SHP77 (cell line): Measurements from ENCODE around the gene SPAG6.
"Not testable (repeated sequence)": the region's sequence is repeated elsewhere in the genome, so short reads cannot be mapped to it uniquely, and the experiment has no call there.

ENCODE experiments used
- DNase-seq, 2 experiments: peaks; one replicate each; lab custom pipeline; 2025; lab: John Stamatoyannopoulos, UW

SPAG6 gene

GRCh38 chr10:22341190-22341925 lies 3.9 kb upstream of the SPAG6 start:
- DNase-seq = peak; percentile 43 to 66

- DNase-seq = no peak
These were observed 3.4 kb upstream of the SPAG6 start for GRCh38 chr10:22341926-22342196.

- no peak for DNase-seq
These were observed 2.9 kb upstream of the SPAG6 start for GRCh38 chr10:22342421-22342820.

GRCh38 chr10:22343731-22344130 lies 1.6 kb upstream of the SPAG6 start:
- DNase-seq = no peak

GRCh38 chr10:22344249-22344648 lies 1.0 kb upstream of the SPAG6 start:
- DNase-seq = no peak

- no peak for DNase-seq
These were observed 455 bp upstream of the SPAG6 start for GRCh38 chr10:22344781-22345300.

GRCh38 chr10:22346096-22346661 lies 883 bp downstream of the SPAG6 start:
- no peak for DNase-seq

GRCh38 chr10:22349755-22350154 lies 4.5 kb downstream of the SPAG6 start:
- no peak for DNase-seq

- no peak for DNase-seq
These were observed 5.9 kb downstream of the SPAG6 start for GRCh38 chr10:22351131-22351703.

GRCh38 chr10:22356324-22356873 lies 11.1 kb downstream of the SPAG6 start:
- no peak for DNase-seq

- DNase-seq = not testable (repeated sequence)
These were observed 12.5 kb downstream of the SPAG6 start for GRCh38 chr10:22357770-22358169.

GRCh38 chr10:22363305-22363704 lies 18.0 kb downstream of the SPAG6 start:
- no peak for DNase-seq

GRCh38 chr10:22364407-22365140 lies 19.3 kb downstream of the SPAG6 start:
- DNase-seq = no peak

GRCh38 chr10:22365233-22365632 lies 19.9 kb downstream of the SPAG6 start:
- DNase-seq = no peak

- no peak for DNase-seq
These were observed 20.5 kb downstream of the SPAG6 start for GRCh38 chr10:22365644-22366434.

- DNase-seq = no peak
These were observed 21.1 kb downstream of the SPAG6 start for GRCh38 chr10:22366435-22366703.

GRCh38 chr10:22366771-22367170 lies 21.5 kb downstream of the SPAG6 start:
- no peak for DNase-seq

GRCh38 chr10:22367471-22367870 lies 22.2 kb downstream of the SPAG6 start:
- DNase-seq = no peak

- DNase-seq = peak; percentile 3 to 66
These were observed 23.1 kb downstream of the SPAG6 start for GRCh38 chr10:22368402-22368801.

GRCh38 chr10:22368981-22369380 lies 23.7 kb downstream of the SPAG6 start:
- DNase-seq = no peak

GRCh38 chr10:22369434-22370072 lies 24.3 kb downstream of the SPAG6 start:
- no peak for DNase-seq
